Measurements from ENCODE around the gene TMEM247. TPM values are rescaled to one million over a fixed set of nuclear protein-coding genes. Genes with fewer than 3 reads are reported as not detected.

TMEM247 gene
- total RNA-seq, 1 experiment from 2014 or later = not detected

GRCh38 chr2:46444732-46445131, 34.6 kb upstream of the TMEM247 start:
- ChIA-PET CTCF (no interaction called here), POLR2A (no interaction called here)
- H3K27me3 ChIP-seq (replicated peaks; ENCODE audit: control insufficient read depth, insufficient read depth, low read length) = no peaks in the 10 kb centered on the region
- TF ChIP-seq CTCF (IDR thresholded peaks at IDR 0.05; ENCODE audit: insufficient read depth in 1 of 2, low read depth in 1 of 2, low read length in 1 of 2, severe bottlenecking in 1 of 2, unreplicated experiment in 1 of 2) = no peak
- intact Hi-C loops (cut with micrococcal nuclease; ENCODE audit: unreplicated experiment) = no loop called here
- no peak for DNase-seq
- no peaks in the 10 kb centered on the region for H3K36me3 ChIP-seq (ENCODE audit: control insufficient read depth, insufficient read depth, low read length)
- Mint-ChIP-seq H3K36me3 (ENCODE audit: insufficient read depth, unreplicated experiment) (no peaks in the 10 kb centered on the region), H3K27ac (ENCODE audit: unreplicated experiment) (no peak overlapping the region), H3K9me3 (ENCODE audit: unreplicated experiment) (no peaks in the 10 kb centered on the region), H3K4me3 (ENCODE audit: unreplicated experiment) (no peak overlapping the region), H3K27me3 (ENCODE audit: insufficient read depth, unreplicated experiment) (no peaks in the 10 kb centered on the region), H3K4me1 (ENCODE audit: low read depth, unreplicated experiment) (peaks cover 13% of the 10 kb centered on the region)
- peaks cover 8% of the 10 kb centered on the region for H3K9me3 ChIP-seq
- H3K4me3 ChIP-seq (ENCODE audit: low read depth, low read length) = no peak overlapping the region
- no TSS peak for BruUV-seq (replicated peaks)
- no peaks in the 10 kb centered on the region for H3K4me1 ChIP-seq

- intact Hi-C loops (cut with micrococcal nuclease; ENCODE audit: unreplicated experiment) = no loop called here
- CTCF ChIA-PET = no interaction called here
Measured at GRCh38 chr2:46445556-46445955, 33.8 kb upstream of the TMEM247 start.

DNA sequence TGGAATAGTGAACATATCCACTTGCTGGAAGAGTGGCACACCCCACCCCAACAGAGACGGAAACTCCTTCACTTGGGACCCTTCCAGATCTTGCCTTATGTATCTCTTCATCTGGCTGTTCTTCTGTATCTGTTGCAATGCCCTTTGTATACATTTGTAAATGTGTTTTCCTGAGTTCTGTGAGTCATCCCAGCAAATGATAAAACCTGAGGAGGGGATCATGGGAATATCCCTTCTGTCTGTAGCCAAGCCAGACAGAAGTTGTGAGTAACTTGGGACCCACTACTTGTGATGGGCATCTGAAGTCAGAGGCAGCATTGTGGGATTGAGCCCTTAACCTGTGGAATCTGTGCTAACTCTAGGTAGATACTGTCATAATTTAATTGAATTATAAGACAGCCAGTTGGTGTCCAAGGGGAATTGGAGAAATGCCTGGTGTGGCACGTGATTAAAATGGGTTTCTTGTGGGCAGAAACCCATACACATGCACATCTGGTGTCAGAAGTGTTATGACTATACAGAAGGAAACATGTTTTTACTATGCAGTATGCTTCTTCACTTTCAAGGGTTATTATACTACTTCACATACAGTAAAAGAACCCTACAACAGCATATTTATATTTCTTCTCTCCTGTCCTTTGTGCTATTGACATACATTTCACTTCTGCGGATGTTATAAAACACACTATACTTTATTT, 32.3 kb upstream of the TMEM247 start:
- intact Hi-C loops (cut with micrococcal nuclease; ENCODE audit: unreplicated experiment) = no loop called here
- no peaks in the 10 kb centered on the region for H3K36me3 ChIP-seq (ENCODE audit: control insufficient read depth, insufficient read depth, low read length)
- no peak for DNase-seq
- H3K27me3 ChIP-seq (replicated peaks; ENCODE audit: control insufficient read depth, insufficient read depth, low read length) = no peaks in the 10 kb centered on the region
- Mint-ChIP-seq H3K27me3 (ENCODE audit: insufficient read depth, unreplicated experiment) (no peaks in the 10 kb centered on the region), H3K36me3 (ENCODE audit: insufficient read depth, unreplicated experiment) (no peaks in the 10 kb centered on the region), H3K4me3 (ENCODE audit: unreplicated experiment) (no peak overlapping the region), H3K4me1 (ENCODE audit: low read depth, unreplicated experiment) (peaks cover 10% of the 10 kb centered on the region), H3K27ac (ENCODE audit: unreplicated experiment) (no peak overlapping the region), H3K9me3 (ENCODE audit: unreplicated experiment) (no peaks in the 10 kb centered on the region)
- no peak for TF ChIP-seq CTCF (IDR thresholded peaks at IDR 0.05; ENCODE audit: insufficient read depth in 1 of 2, low read depth in 1 of 2, low read length in 1 of 2, severe bottlenecking in 1 of 2, unreplicated experiment in 1 of 2)
- peaks cover 8% of the 10 kb centered on the region for H3K9me3 ChIP-seq
- no TSS peak for BruUV-seq (replicated peaks)
- H3K4me1 ChIP-seq = no peaks in the 10 kb centered on the region
- H3K4me3 ChIP-seq (ENCODE audit: low read depth, low read length) = no peak overlapping the region
- POLR2A ChIA-PET = no interaction called here
- CTCF ChIA-PET = no interaction called here

More at GRCh38 chr2:46445556-46445955, 33.8 kb upstream of the TMEM247 start:
- Mint-ChIP-seq H3K27ac (ENCODE audit: unreplicated experiment) (no peak overlapping the region), H3K36me3 (ENCODE audit: insufficient read depth, unreplicated experiment) (no peaks in the 10 kb centered on the region), H3K9me3 (ENCODE audit: unreplicated experiment) (no peaks in the 10 kb centered on the region), H3K4me3 (ENCODE audit: unreplicated experiment) (no peak overlapping the region), H3K27me3 (ENCODE audit: insufficient read depth, unreplicated experiment) (no peaks in the 10 kb centered on the region), H3K4me1 (ENCODE audit: low read depth, unreplicated experiment) (peaks cover 10% of the 10 kb centered on the region)
- no peaks in the 10 kb centered on the region for H3K27me3 ChIP-seq (replicated peaks; ENCODE audit: control insufficient read depth, insufficient read depth, low read length)
- H3K4me3 ChIP-seq (ENCODE audit: low read depth, low read length) = no peak overlapping the region
- DNase-seq = no peak
- TF ChIP-seq CTCF (IDR thresholded peaks at IDR 0.05; ENCODE audit: insufficient read depth in 1 of 2, low read depth in 1 of 2, low read length in 1 of 2, severe bottlenecking in 1 of 2, unreplicated experiment in 1 of 2) = no peak
- POLR2A ChIA-PET = no interaction called here
- BruUV-seq (replicated peaks) = no TSS peak
- H3K9me3 ChIP-seq = peaks cover 8% of the 10 kb centered on the region
- no peaks in the 10 kb centered on the region for H3K36me3 ChIP-seq (ENCODE audit: control insufficient read depth, insufficient read depth, low read length)
- H3K4me1 ChIP-seq = no peaks in the 10 kb centered on the region

All from Caco-2 (cell line).